T47D (cell line): Measurements from ENCODE around the gene PCP2.

Source experiments
- DNase-seq, 2 experiments: peaks; one replicate each; pipeline versions ENCODE4 v3.0.0 to v3.0.0-alpha.2; 2011 to 2012; ENCODE audit warnings: low read depth in 1 of 2, low spot score in 1 of 2
- JUND ChIP-seq: IDR thresholded peaks from 2 replicates; pipeline ENCODE4 v1.6.1; 2012; ENCODE audit warnings: low read depth
- in situ Hi-C: cut with HindIII; loops from 2 replicates; pipeline ENCODE4 v1.10.0; 2016; ENCODE audit warnings: low sequenced_read_pairs, low pct_unique_long_range_greater_than_20kb

The PCP2 gene

GRCh38 chr19:7672522-7672921, 39.0 kb upstream of the PCP2 start:
- TF ChIP-seq JUND = no peak
- DNase-seq = no peak
- in situ Hi-C loops = no loop called here

- DNase-seq = no peak
- in situ Hi-C loops = no loop called here
These were observed 37.3 kb upstream of the PCP2 start for GRCh38 chr19:7670790-7671189.

GRCh38 chr19:7670150-7670783, 36.7 kb upstream of the PCP2 start:
- TF ChIP-seq JUND = no peak
- in situ Hi-C loops = no loop called here
- no peak for DNase-seq

More at GRCh38 chr19:7670790-7671189, 37.3 kb upstream of the PCP2 start:
- no peak for TF ChIP-seq JUND

GRCh38 chr19:7669641-7670040, 36.1 kb upstream of the PCP2 start:
- no peak for DNase-seq
- no peak for TF ChIP-seq JUND
- in situ Hi-C loops = no loop called here

GRCh38 chr19:7668842-7669241, 35.3 kb upstream of the PCP2 start, which contains the start of gene RETN:
TSS of gene RETN (plus strand) at chr19:7669049. CDS start at chr19:7669327, 278 bp downstream.
- in situ Hi-C loops = no loop called here

GRCh38 chr19:7665076-7665475, 31.6 kb upstream of the PCP2 start:
- no peak for DNase-seq
- no peak for TF ChIP-seq JUND
- in situ Hi-C loops = no loop called here

More at GRCh38 chr19:7668842-7669241, 35.3 kb upstream of the PCP2 start, which contains the start of gene RETN:
- no peak for DNase-seq
- TF ChIP-seq JUND = no peak

GRCh38 chr19:7663706-7664105, 30.2 kb upstream of the PCP2 start:
- in situ Hi-C loops = no loop called here
- no peak for TF ChIP-seq JUND

GRCh38 chr19:7662657-7663056, 29.1 kb upstream of the PCP2 start:
- TF ChIP-seq JUND = no peak
- in situ Hi-C loops = no loop called here
- no peak for DNase-seq

More at GRCh38 chr19:7663706-7664105, 30.2 kb upstream of the PCP2 start:
- no peak for DNase-seq

- in situ Hi-C loops = no loop called here
- no peak for DNase-seq
- no peak for TF ChIP-seq JUND
These were observed 28.4 kb upstream of the PCP2 start for GRCh38 chr19:7661744-7662538.

- no peak for DNase-seq
- in situ Hi-C loops = no loop called here
- no peak for TF ChIP-seq JUND
These were observed 24.7 kb upstream of the PCP2 start for GRCh38 chr19:7658219-7658686.

GRCh38 chr19:7657131-7657751, 23.7 kb upstream of the PCP2 start:
- in situ Hi-C loops = no loop called here
- no peak for TF ChIP-seq JUND
- no peak for DNase-seq

- no peak for DNase-seq
- no peak for TF ChIP-seq JUND
- in situ Hi-C loops = no loop called here
These were observed 22.1 kb upstream of the PCP2 start for GRCh38 chr19:7655581-7655980.

GRCh38 chr19:7654401-7654800, 20.9 kb upstream of the PCP2 start:
- TF ChIP-seq JUND = no peak
- no peak for DNase-seq
- in situ Hi-C loops = no loop called here
